ENCODE data around the gene NELL1. TPM values are rescaled to one million over a fixed set of nuclear protein-coding genes. Genes with fewer than 3 reads are reported as not detected.

The NELL1 gene
- total RNA-seq, 1 donor from 2014 or later = not detected

GRCh38 chr11:21475276-21475675, 805.9 kb downstream of the NELL1 start:
- DNase-seq (ENCODE audit: low spot score) = no peak

- no peak for DNase-seq (ENCODE audit: low spot score)
Measured at GRCh38 chr11:21476588-21476987, 807.2 kb downstream of the NELL1 start.

GRCh38 chr11:21480240-21480639, 810.9 kb downstream of the NELL1 start:
- DNase-seq (ENCODE audit: low spot score) = no peak

- DNase-seq (ENCODE audit: low spot score) = no peak
Measured at GRCh38 chr11:21481255-21481654, 811.9 kb downstream of the NELL1 start.

GRCh38 chr11:21484039-21484438, 814.7 kb downstream of the NELL1 start:
- DNase-seq (ENCODE audit: low spot score) = no peak

GRCh38 chr11:21485006-21485405, 815.6 kb downstream of the NELL1 start:
- no peak for DNase-seq (ENCODE audit: low spot score)

GRCh38 chr11:21485426-21485825, 816.0 kb downstream of the NELL1 start:
- no peak for DNase-seq (ENCODE audit: low spot score)

GRCh38 chr11:21489416-21490115, 820.2 kb downstream of the NELL1 start:
- DNase-seq (ENCODE audit: low spot score) = no peak

- DNase-seq (ENCODE audit: low spot score) = no peak
Measured at GRCh38 chr11:21492931-21493330, 823.5 kb downstream of the NELL1 start.

GRCh38 chr11:21494946-21495345, 825.6 kb downstream of the NELL1 start:
- DNase-seq (ENCODE audit: low spot score) = no peak

- DNase-seq (ENCODE audit: low spot score) = no peak
Measured at GRCh38 chr11:21495879-21496278, 826.5 kb downstream of the NELL1 start.

- DNase-seq (ENCODE audit: low spot score) = no peak
Measured at GRCh38 chr11:21501245-21501644, 831.9 kb downstream of the NELL1 start.

GRCh38 chr11:21505070-21505469, 835.7 kb downstream of the NELL1 start:
- DNase-seq (ENCODE audit: low spot score) = no peak

- DNase-seq (ENCODE audit: low spot score) = no peak
Measured at GRCh38 chr11:21511835-21512440, 842.6 kb downstream of the NELL1 start.

GRCh38 chr11:21514316-21514715, 844.9 kb downstream of the NELL1 start:
- no peak for DNase-seq (ENCODE audit: low spot score)

GRCh38 chr11:21520244-21520643, 850.9 kb downstream of the NELL1 start:
- no peak for DNase-seq (ENCODE audit: low spot score)

- no peak for DNase-seq (ENCODE audit: low spot score)
Measured at GRCh38 chr11:21529187-21529586, 859.8 kb downstream of the NELL1 start.

GRCh38 chr11:21534288-21534687, 864.9 kb downstream of the NELL1 start:
- DNase-seq (ENCODE audit: low spot score) = no peak

- DNase-seq (ENCODE audit: low spot score) = no peak
Measured at GRCh38 chr11:21537980-21538379, 868.6 kb downstream of the NELL1 start.

- DNase-seq (ENCODE audit: low spot score) = no peak
Measured at GRCh38 chr11:21541187-21541751, 871.9 kb downstream of the NELL1 start.

- DNase-seq (ENCODE audit: low spot score) = no peak
Measured at GRCh38 chr11:21543901-21544300, 874.5 kb downstream of the NELL1 start.

GRCh38 chr11:21545699-21546098, 876.3 kb downstream of the NELL1 start:
- DNase-seq (ENCODE audit: low spot score) = no peak

- DNase-seq (ENCODE audit: low spot score) = no peak
Measured at GRCh38 chr11:21546703-21547102, 877.3 kb downstream of the NELL1 start.
